HG03460 (cell line): ENCODE results near the gene IL17B.
"Not testable (repeated sequence)": the region's sequence is repeated elsewhere in the genome, so short reads cannot be mapped to it uniquely, and the experiment has no call there.

Experiments
- ATAC-seq: cut with Tn5 transposase; IDR thresholded peaks from one replicate; pipeline ENCODE4 v1.9.1; 2021; ENCODE audit not compliant: unreplicated experiment

Gene IL17B

DNA sequence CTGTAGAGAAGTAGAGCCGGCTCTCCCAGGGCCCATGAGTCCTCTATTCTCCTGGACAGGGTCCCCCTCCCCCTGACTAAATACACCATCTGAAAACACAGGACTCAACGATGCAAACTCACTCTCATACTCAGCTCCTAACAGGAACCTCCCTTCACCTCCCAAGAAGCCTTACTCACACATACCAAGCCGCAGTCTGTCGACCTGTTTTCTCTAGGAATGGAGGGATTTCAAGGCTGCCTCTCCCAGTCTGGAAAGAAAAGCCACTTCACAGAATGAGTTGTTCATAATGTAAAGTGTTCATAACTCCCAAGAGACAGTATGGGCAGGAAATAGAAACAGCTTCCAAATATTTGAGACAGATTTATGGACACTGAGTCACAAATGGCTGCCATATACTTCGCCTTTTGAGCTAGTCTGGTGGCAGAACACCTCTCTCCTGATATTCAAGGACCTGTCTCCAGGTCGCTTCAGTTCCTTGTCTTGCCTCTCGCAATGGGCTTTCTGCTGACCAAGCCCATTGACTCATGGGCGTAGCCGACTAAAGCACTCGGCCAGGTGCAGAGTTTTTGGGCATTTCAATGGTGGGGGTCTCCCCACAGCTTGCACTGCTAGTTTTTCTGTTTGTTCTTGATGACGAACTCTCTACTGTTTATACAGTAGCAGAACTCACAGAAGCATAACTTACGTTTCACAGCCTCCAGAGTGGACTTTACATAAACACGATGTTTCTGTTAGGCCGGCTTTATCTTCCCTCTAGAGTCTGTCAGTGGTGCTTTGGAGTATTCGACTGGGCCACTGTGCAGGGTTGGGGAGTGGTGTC lies 25.0 kb upstream of the IL17B start:
- no peak for ATAC-seq

DNA sequence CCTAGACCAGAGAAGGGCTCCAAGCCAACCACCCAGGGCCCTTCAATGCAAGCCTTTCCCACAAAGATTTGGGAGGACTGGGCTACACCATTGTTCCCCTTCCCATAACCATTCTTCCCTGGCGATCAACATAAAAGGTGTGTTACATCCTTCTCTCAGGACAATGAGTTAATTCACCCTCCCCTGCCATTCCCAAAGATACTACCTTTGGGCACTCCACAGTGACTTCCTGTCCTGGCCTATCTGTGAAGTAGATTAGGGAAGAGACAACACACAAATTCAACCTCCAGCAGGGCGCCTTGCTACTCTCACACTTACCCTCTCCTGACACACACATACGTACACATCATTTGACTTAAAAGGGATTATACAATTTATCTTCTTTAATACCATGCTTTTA lies 23.2 kb upstream of the IL17B start:
- ATAC-seq, result no peak

DNA sequence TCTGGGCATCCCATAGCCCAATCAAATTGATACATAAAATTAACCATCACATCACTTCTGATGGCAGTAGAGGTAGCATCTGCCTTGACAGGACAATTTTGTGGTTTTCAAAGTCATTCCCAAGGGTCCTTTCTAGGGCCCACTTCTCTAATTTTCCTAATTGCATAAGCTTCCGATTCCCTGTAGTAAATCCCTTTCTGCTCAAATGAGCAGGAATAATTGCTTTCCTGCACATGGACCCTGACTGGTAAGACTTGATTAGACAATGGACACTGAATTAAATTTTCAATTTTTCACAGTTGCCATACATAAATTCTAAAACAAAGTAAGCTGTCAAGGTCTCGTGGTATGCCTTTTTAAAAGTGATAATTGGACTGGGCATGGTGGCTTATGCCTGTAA lies 22.0 kb upstream of the IL17B start:
- ATAC-seq, result no peak

DNA sequence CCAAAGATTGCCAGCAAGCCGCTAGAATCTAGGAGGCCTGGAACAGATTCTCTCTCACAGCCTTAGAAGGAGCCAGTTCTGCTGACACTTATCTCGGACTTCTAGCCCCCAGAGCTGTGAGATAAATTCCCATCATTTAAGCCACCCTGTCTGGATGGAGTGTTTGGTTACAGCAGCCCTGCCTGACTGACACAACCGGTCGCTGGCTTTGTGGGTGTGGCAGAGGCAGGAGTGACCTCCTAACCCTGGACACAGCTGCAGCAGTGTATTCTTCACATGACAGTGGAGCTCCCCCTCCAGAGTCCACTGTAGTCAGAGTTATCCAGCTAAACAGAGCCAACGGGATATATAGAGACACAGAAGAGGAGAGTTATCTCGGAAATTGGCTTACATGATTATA lies 21.2 kb upstream of the IL17B start:
- ATAC-seq, result no peak

DNA sequence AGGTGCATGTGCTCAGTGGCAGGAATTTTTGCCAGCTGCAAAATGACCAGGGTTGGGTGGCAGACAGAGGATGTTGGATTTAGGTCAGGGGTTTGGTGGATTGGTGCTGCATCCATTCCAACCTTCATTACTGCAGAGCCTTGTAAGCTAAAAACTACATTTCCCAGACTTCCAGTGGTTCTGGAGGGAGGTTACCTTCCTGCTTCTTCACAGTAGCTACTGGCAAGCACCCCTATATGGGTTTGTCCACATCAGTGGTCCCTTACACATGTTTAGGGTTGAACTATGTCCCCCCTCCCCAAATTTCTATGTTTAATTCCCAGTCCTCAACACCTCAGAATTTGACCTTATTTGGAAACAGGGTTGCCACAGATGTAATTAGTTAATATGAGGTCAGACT lies 20.7 kb upstream of the IL17B start:
- no peak for ATAC-seq

DNA sequence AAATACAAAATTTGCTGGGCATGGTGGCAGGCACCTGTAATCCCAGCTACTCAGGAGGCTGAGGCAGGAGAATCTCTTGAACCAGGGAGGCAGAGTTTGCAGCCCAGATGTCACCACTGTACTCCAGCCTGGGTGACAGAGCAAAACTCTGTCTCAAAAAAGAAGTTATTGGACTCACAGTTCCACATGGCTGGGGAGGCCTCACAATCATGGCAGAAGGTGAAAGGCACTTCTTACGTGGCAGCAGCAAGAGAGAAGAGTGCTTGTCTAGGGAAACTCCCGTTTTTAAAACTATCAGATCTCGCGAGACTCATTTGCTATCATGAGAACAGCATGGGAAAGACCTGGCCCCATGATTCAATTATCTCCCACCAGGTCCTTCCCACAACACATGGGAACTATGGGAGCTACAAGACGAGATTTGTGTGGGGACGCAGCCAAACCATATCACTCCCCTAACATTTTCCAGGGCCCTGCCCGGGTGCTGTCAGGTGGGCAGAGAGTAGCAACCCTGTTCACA lies 19.7 kb upstream of the IL17B start:
- not testable (repeated sequence) for ATAC-seq

DNA sequence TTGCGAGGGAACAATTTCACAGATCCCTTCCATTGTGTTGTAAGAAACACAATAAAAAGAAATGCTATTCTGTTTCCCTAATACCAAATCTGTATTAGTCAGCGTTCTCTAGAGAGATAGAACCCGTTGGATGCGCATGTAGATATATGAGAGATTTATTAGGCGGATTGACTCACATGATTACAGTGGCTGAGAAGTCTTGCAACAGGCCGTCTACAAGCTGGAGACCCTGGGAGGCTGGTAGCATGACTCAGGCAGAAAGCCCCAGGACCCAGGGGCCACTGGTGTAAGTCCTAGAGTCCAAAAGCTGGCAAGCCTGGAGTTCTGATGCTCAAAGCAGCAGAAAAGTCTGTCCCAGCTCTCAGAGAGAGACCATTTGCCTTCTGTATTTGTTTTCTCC lies 18.4 kb upstream of the IL17B start:
- no peak for ATAC-seq

DNA sequence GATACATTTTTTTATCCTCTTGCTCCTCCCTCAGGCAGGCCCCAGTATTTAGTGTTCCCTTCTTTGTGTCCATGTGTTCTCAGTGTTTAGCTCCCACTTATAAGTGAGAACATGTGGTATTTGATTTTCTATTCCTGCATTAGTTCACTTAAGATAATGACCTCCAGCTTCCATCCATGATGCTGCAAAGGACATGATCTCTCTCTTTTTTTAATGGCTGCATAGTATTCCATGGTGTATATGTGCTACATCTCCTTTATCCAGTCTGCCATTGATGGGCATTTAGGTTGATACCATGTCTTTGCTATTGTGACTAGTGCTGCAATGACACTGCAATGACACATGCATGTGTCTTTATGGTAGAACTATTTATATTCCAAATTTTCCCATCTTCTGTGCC lies 15.9 kb upstream of the IL17B start:
- ATAC-seq, result not testable (repeated sequence)

DNA sequence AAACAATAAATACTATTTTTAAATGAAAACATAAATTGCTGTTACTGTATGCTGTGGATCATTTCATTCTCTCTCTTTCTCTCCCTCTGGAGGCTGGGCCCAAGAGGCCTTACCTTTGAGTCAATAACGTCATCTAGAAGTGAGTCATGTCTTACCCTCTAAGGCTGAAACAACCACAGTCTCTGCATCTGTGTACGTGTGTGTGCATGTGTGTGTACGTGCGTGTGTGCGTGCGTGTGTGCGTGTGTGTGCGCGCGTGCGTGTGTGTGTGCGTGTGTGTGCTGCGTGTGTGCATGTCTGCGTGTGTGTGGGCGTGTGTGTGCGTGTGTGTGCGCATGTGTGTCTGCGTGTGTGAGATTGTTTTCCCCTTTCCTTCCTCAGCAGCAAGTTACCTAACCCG lies 13.6 kb upstream of the IL17B start:
- ATAC-seq, result no peak

DNA sequence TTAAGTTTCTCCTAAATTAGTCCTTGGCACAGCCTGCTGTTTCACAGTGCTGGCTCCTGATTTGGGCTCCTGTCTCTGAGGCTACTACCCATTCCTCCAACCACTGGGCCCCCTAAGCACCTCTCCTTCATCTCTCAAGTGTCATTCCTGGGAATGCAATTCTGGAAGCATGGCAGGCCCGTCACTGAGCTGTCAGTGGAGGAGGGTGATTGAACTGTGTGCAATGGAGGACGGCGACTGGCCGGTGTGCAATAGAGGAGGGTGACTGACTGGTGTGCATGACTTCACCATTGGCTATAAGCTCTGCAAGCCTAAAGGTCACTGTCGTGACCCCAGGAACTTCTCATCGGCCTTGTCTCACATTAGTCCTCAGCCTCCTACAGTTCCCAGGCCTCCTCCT lies 12.4 kb upstream of the IL17B start:
- no peak for ATAC-seq

DNA sequence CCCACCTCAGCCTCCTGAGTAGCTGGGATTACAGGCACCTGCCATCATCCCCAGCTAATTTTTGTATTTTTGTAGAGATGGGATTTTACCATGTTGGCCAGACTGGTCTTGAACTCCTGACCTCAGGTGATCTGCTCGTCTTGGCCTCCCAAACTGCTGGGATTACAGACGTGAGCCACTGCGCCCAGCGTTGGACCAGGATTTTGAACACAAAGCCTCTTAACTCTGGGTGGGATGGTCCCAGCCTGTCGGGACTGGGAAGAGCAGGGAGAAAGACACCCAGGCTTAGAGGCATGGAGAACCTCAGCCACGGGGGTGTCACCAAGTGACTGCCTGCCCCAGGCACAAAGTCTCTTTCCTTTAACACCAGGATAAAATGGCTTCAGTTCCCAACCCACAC lies 12.0 kb upstream of the IL17B start:
- ATAC-seq, result not testable (repeated sequence)

DNA sequence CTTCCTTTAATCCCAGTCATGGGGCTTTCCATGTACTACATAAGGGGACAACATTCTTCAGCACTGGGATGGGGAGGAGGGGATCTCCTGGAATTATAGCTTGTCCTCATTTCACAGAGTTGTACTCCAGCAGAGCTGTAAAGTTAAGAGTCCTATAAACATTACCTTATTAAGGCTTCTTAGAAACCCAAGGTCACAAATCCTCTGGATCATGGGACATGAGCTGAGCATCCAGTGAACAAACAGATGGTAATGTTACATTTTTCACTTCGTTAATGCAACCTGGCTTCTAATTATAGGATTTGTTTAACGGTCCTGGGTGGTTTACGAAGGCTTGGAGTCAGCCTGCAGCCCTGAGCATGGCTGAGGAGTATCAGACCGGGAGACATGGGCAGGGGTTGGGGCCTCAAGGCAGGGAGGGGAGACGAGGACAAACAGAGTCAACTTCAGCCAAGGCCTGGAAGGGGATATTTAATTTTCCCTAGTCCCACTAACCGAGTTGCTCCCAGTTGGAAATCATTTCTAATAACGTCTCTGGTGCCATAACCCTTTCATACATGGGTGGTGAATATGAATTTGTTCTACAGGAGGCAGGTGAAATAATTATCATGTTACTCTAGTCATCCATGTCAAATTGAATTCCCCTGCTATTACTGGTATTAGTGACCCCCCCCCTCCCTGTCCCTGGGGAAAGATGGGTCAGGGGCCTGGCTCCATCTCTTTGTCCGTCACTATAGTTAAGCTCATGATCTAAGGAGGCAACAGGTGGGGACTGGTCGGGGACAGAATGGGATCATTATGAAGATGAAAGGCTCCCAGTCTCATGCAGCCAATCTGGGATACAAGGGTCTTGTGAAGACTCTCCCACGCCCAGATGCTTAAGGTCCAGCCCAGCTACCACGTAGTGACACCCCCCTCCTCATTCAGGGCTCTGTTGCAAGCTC lies 10.7 kb upstream of the IL17B start:
- ATAC-seq, result no peak

DNA sequence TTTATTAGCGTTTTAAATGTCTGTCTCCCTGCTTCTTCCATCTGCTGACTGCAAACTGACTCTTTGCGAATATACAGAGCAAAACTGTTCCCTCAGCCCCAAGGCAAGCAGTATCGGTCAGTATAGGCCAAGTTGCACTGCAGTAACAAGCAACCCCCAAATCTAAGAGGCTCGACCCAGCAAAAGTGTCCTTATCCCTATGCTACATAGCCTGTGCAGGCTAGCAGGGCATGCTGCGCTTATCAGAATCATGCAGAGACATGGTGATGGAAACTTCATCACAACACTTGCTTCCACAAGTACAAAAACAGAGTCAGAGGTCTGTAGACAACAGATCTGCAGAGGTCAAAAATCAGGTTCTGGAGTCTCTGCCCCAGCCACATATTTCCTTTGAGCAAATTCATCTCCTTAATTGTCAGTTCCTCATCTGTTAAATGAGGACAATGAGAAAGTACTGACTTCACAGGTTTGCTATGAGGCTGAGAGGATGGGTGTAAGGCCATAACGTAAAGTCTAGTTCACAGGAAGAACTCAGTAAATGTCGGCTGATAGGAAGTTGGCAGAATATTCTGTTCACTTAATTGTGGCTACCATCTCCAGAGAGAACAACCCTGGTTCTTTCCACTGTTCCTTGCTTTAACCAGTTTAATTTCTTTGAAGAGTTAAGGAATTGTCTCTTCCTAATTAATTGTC lies 9.6 kb upstream of the IL17B start:
- no peak for ATAC-seq

DNA sequence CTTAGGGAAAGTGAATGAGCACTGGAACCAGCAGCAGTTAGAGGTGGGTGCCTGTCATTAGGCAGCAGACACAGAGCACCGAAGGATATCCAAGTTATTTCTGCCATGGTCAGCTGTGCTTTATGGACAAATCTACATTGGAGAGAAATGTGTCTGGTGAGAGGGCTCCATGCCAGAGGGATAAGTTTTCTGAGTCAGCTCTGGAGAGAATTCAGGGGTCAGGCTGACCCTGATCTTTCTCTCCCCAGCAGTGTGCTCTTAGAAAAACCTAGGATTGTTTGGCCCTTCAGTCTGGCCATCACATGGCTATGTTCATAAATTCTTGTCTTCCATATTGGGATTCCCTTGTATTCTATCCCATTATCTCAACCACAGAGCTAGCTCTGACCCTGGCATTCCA lies 8.9 kb upstream of the IL17B start:
- no peak for ATAC-seq

DNA sequence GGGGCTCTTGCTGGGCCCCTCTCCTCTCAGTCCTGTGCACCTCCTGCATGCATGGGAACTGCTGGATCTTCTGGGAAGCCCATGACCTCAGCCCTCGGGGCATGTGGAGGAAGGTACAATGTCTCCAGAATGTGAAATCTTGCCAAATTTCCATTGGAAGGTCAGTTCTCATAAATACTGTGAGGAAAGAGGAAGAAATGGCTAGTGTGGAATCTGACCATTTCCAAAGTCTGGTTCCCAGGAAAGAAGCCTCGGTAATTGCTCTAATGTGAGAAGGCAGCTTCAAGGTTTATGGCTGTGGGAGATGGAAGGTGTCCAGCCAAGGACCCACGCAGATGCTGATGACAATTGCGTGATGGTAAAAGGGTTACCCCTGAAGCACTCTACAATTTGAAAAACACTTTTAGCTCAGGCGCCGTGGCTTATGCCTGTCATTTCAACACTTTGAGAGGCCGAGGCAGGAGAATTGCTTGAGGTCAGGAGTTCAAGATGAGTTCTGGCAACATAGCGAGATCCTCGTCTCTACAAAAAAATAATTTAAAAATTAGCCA lies 8.1 kb upstream of the IL17B start:
- no peak for ATAC-seq

DNA sequence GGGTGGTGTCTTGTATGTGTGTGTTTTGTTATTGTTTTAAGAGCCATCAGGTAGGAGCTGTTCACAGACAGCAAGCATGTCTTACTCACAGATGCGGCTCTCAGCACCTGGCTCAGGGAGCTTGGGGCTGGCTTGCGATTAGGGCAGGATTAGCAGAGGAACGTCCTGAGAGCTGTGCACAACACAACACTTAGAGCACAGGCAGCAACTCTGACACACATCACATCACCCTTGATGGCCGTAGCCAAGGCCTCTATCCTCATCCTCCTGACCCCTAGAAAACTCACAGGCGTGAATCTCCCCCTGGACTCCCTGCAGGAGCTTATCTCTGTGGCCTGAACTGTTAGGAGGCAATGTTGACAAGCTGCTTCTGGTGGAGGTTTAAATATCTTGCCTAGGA lies 7.1 kb upstream of the IL17B start:
- ATAC-seq, result no peak

DNA sequence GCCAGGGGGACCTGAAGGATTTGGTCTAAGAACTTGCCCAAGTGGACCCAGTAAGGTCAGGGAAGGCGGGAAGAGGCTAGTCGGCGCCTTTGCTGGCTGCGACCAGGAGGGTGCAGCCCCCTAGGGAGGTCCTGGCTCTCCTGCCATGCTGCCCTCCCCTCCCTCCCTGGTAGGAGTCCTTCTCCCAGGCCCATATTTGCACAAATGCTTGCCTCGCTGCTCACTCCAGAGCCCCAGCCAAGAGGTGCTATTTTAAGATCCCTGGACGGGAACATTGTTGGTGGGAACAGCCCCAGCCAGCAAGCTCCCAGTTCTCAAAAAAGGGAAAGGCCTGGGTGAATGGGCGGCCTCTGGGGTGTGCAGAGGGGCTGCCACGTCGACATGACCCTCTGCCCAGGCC lies 4.3 kb upstream of the IL17B start:
- ATAC-seq, result no peak

DNA sequence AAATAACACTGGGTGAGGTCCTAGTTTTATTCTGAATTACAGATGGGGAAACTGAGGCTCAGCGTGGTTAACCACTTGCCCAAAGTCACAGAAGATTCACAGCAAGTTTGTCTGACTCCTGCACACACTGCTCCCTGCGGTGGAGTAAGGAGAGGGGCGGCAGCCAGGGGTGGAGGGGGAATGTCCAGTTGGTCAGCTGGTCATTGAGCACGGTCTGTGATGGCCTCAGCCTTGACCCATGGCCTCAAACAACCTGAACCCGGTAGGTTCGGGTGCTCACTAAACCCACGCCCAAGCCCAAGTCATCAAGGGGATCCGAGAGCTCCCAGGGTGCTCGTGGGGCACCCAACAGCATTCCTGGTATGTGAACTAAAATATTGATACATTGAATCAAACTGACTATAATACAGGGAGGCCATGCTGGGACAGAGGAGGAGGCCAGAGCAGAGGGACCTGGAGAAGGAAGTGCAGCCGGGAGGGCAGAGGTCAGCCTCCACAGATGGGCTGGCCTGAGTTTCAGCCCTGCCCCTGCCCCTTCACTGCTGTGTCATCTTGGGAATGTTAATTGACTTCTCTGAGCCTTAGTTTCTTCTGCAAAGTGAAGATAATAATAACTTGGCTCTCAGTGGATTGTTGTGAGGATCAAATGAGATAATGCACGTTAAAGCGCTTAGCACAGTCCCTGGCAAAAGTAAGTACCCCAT lies 3.6 kb upstream of the IL17B start:
- ATAC-seq, result no peak

DNA sequence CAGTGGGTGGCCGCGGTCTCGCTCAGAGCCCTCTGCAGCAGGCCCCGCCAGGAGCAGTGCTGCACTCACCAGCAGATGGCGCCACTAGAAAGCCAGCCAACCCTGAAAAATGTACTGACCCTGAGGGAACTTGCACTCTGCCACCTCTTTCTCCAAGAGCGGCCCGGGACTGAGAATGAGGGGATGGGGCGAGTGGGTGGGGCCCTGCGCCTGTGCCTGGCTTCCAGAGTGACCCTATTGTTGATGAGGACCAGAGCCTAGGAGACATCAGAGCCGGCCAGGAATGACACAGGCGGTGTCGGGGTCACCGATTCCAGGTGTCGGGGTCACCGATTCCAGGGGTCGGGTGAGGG lies 2.9 kb upstream of the IL17B start:
- peak; percentile 84 for ATAC-seq

DNA sequence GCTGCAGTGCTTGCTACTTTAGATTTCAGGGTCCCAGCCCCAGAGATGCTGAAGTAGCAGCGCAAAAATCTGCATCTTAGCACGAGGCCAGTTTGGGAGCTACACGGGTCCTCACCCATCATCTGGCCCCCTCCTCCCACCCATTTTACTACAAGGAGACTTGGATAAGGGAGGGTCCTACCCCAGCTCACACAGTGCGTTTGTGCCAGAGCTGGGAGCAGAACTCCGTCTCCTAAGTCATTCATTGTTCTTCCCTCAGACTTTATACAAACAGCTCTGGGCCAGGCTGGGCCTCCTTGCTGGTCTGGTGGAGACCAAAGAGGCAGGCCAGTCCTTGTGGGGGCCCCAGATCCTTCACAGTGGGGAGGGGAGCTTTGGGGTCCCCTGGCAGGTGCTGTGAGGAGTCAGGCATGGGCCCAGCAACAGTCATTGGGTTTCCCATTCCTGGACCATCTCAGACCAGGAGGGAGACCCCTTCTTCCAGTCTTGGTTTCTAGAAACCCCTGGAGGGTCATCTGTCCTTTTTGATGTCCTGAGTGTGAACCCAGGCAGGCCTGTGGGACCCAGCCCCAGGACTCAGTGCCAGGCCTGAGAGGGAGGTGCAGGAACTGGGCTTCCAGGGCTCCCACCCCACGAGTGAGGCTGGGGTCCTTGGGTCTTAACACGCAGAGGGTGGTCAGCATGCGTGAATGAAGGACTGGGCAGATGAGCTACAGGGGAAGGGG lies 2.3 kb upstream of the IL17B start:
- ATAC-seq, result peak; percentile 22
